A673 (cell line): ENCODE data around the gene NCOR2. TPM values are rescaled to one million over a fixed set of nuclear protein-coding genes. Genes with fewer than 3 reads are reported as not detected.

Source experiments
- BruUV-seq: library from RNA; stranded (reverse); fragments of 400-500 nt; replicated peaks from 2 replicates; lab custom pipeline; 2021; lab: Mats Ljungman, UMichigan
- CTCF ChIA-PET: fragments of 300-600 bp; sonication (Branson Sonifier 250); formaldehyde crosslinking; loops from one replicate; lab custom pipeline; 2022; ENCODE audit warnings: antibody characterized with exemption; lab: Charles Lee
- POLR2A ChIA-PET: fragments of 300-600 bp; sonication (Branson Sonifier 250); formaldehyde crosslinking; loops from one replicate; lab custom pipeline; 2022; ENCODE audit warnings: antibody characterized with exemption; ENCODE audit not compliant: low non-redundant PET; lab: Charles Lee
- DNase-seq: peaks from one replicate; pipeline ENCODE4 v3.0.0-alpha.2; 2015; ENCODE audit warnings: low spot score
- H3K27ac ChIP-seq: fragments of 200-600 bp; sonication (generic); 2 replicates; pipeline ENCODE4 v1.5.1; 2016; ENCODE audit warnings: mixed run types, low read depth, mild to moderate bottlenecking, mixed read lengths, antibody characterized with exemption, low read length; ENCODE audit not compliant: poor library complexity, severe bottlenecking
- H3K27me3 ChIP-seq: fragments of 200-600 bp; sonication (generic); replicated peaks from 2 replicates; pipeline ENCODE4 v1.6.1; 2017; ENCODE audit warnings: mixed run types, low read depth, mild to moderate bottlenecking, mixed read lengths, antibody characterized with exemption, low read length; ENCODE audit not compliant: insufficient read depth, poor library complexity
- H3K36me3 ChIP-seq: fragments of 200-600 bp; sonication (generic); 2 replicates; pipeline ENCODE4 v1.6.1; 2016; ENCODE audit warnings: mixed run types, mild to moderate bottlenecking, mixed read lengths, antibody characterized with exemption, low read length; ENCODE audit not compliant: insufficient read depth, poor library complexity, severe bottlenecking
- H3K4me1 ChIP-seq: fragments of 200-600 bp; sonication (generic); 2 replicates; pipeline ENCODE4 v1.6.1; 2017; ENCODE audit warnings: mixed run types, mild to moderate bottlenecking, mixed read lengths, antibody characterized with exemption, low read length; ENCODE audit not compliant: insufficient read depth, poor library complexity, severe bottlenecking
- H3K4me3 ChIP-seq: fragments of 200-600 bp; sonication (generic); 2 replicates; pipeline ENCODE4 v1.5.1; 2016; ENCODE audit warnings: low read depth, mixed run types, mild to moderate bottlenecking, mixed read lengths, low read length; ENCODE audit not compliant: poor library complexity, severe bottlenecking
- H3K9me3 ChIP-seq: fragments of 200-600 bp; sonication (generic); 2 replicates; pipeline ENCODE4 v1.6.1; 2016; ENCODE audit warnings: mixed run types, low read depth, mild to moderate bottlenecking, mixed read lengths, antibody characterized with exemption, low read length; ENCODE audit not compliant: poor library complexity, severe bottlenecking
- EZH2 ChIP-seq: fragments of 200-600 bp; sonication (generic); IDR thresholded peaks from 2 replicates; pipeline ENCODE4 v1.6.1; 2017; ENCODE audit warnings: borderline replicate concordance, low read depth, mild to moderate bottlenecking, mixed read lengths, antibody characterized with exemption, low read length; ENCODE audit not compliant: poor library complexity, severe bottlenecking
- intact Hi-C: fragments of 100-400 bp; cut with micrococcal nuclease; formaldehyde crosslinking; loops from one replicate; pipeline ENCODE4 v1.10.0; 2022; ENCODE audit not compliant: unreplicated experiment
- total RNA-seq: library from RNA; stranded (reverse); gene quantifications from 2 replicates; pipeline ENCODE4 v1.2.3, GENCODE V29; 2021
- TF ChIP-seq, protein P1 (sequence below): fragments of 300-800, 200-600 bp; sonication (generic); conservative IDR thresholded peaks from 2 replicates; pipeline ENCODE4 v1.5.1; 2017; ENCODE audit warnings: low read depth, mild to moderate bottlenecking, antibody characterized with exemption, low read length, moderate library complexity, mixed read lengths

The NCOR2 gene
- total RNA-seq, 1 experiment from 2014 or later, result 227 TPM

- Histone ChIP-seq H3K9me3 (peaks cover 5% of the 10 kb centered on the region), H3K4me1 (peaks cover 58% of the 10 kb centered on the region), H3K27ac (peak overlapping the region; percentile 78), H3K4me3 (no peak overlapping the region), H3K36me3 (peaks cover 4% of the 10 kb centered on the region), H3K27me3 (no peaks in the 10 kb centered on the region)
- intact Hi-C loops, result no loop called here
- POLR2A ChIA-PET, result no interaction called here
- CTCF ChIA-PET, result no interaction called here
- TF ChIP-seq, protein P1, sequence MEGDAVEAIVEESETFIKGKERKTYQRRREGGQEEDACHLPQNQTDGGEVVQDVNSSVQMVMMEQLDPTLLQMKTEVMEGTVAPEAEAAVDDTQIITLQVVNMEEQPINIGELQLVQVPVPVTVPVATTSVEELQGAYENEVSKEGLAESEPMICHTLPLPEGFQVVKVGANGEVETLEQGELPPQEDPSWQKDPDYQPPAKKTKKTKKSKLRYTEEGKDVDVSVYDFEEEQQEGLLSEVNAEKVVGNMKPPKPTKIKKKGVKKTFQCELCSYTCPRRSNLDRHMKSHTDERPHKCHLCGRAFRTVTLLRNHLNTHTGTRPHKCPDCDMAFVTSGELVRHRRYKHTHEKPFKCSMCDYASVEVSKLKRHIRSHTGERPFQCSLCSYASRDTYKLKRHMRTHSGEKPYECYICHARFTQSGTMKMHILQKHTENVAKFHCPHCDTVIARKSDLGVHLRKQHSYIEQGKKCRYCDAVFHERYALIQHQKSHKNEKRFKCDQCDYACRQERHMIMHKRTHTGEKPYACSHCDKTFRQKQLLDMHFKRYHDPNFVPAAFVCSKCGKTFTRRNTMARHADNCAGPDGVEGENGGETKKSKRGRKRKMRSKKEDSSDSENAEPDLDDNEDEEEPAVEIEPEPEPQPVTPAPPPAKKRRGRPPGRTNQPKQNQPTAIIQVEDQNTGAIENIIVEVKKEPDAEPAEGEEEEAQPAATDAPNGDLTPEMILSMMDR, result no peak
- no peak for TF ChIP-seq EZH2
- peak; percentile 86 for DNase-seq
- no TSS peak for BruUV-seq
These were observed 36.1 kb downstream of the NCOR2 start for GRCh38 chr12:124531281-124531745.

DNA sequence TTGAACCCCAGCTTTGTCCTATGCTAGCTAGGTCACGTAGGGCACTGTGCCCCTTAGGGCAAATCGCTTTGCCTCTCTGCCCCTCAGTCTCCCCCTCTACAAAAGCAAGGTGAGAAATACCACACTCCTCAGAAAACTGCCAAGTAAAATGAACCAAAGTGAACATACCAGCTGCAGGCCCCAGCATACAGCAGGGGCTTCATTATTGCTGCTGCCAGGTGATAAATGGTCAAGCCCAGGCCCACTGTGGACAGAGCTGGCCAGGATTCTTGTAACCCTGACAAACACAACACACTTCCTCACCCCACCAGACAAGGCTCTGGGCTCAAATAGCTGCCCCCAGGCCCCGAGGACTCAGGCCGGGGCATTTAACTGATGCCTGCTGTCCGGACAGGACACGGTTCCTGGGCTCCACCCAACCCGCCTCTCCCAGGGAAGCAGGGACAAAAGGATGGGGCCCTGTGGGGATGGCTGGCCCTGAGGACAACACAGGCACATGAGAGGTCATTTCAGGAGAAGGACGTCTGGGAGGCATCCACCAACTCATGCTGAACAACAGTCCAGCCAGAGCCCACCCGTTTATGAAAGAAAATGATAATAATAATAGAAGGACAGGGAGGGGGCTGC lies 36.7 kb downstream of the NCOR2 start:
- intact Hi-C loops, result no loop called here
- BruUV-seq, result no TSS peak
- ChIA-PET POLR2A (no interaction called here), CTCF (no interaction called here)
- DNase-seq, result no peak
- Histone ChIP-seq H3K4me1 (peaks cover 59% of the 10 kb centered on the region), H3K4me3 (no peak overlapping the region), H3K9me3 (peaks cover 5% of the 10 kb centered on the region), H3K27ac (no peak overlapping the region), H3K36me3 (peaks cover 4% of the 10 kb centered on the region), H3K27me3 (no peaks in the 10 kb centered on the region)
- no peak for TF ChIP-seq EZH2
- TF ChIP-seq, protein P1, result no peak

- no peak for TF ChIP-seq EZH2
- TF ChIP-seq, protein P1, result no peak
- intact Hi-C loops, result loop anchor here (5.0 kb wide), 1 partner anchor 38 kb away; the partner anchor contains the start of gene NCOR2
- peaks cover 59% of the 10 kb centered on the region for H3K4me1 ChIP-seq
- peaks cover 4% of the 10 kb centered on the region for H3K36me3 ChIP-seq
- no TSS peak for BruUV-seq
- H3K27ac ChIP-seq, result peak overlapping the region; percentile 54
- ChIA-PET CTCF (no interaction called here), POLR2A (no interaction called here)
- no peak for DNase-seq
- no peak overlapping the region for H3K4me3 ChIP-seq
- peaks cover 5% of the 10 kb centered on the region for H3K9me3 ChIP-seq
- no peaks in the 10 kb centered on the region for H3K27me3 ChIP-seq
These were observed 37.7 kb downstream of the NCOR2 start for GRCh38 chr12:124529565-124530276.
